Hepatocyte (in vitro differentiated cells): ENCODE data around the gene GNS. TPM values are rescaled to one million over a fixed set of nuclear protein-coding genes. Genes with fewer than 3 reads are reported as not detected.

Experiments
- DNase-seq: peaks from one replicate; pipeline ENCODE4 v3.0.0-alpha.2; 2016; ENCODE audit warnings: low spot score
- H2AFZ ChIP-seq: fragments of 200-600 bp; sonication (generic); 2 replicates; pipeline ENCODE4 v1.6.0; 2016; ENCODE audit warnings: antibody characterized with exemption, mild to moderate bottlenecking
- H3K27ac ChIP-seq: fragments of 200-600 bp; sonication (generic); 2 replicates; pipeline ENCODE4 v1.5.1; 2016; ENCODE audit warnings: mild to moderate bottlenecking
- H3K27me3 ChIP-seq: fragments of 200-600 bp; sonication (generic); 2 replicates; pipeline ENCODE4 v1.6.1; 2016
- H3K36me3 ChIP-seq: fragments of 200-600 bp; sonication (generic); replicated peaks from 2 replicates; pipeline ENCODE4 v1.5.1; 2016; ENCODE audit warnings: low read depth; ENCODE audit not compliant: insufficient read depth
- H3K4me1 ChIP-seq: fragments of 200-600 bp; sonication (generic); 2 replicates; pipeline ENCODE4 v1.5.1; 2016; ENCODE audit warnings: mild to moderate bottlenecking, moderate library complexity; ENCODE audit not compliant: insufficient read depth
- H3K4me2 ChIP-seq: fragments of 200-600 bp; sonication (generic); 2 replicates; pipeline ENCODE4 v1.6.0; 2016
- H3K4me3 ChIP-seq: fragments of 200-600 bp; sonication (generic); 2 replicates; pipeline ENCODE4 v1.5.1; 2016; ENCODE audit warnings: mild to moderate bottlenecking
- H3K79me2 ChIP-seq: fragments of 200-600 bp; sonication (generic); 2 replicates; pipeline ENCODE4 v1.6.0; 2017; ENCODE audit warnings: mild to moderate bottlenecking
- H3K9me2 ChIP-seq: fragments of 200-600 bp; sonication (generic); replicated peaks from 2 replicates; pipeline ENCODE4 v1.6.0; 2017; ENCODE audit warnings: mild to moderate bottlenecking; ENCODE audit not compliant: insufficient read depth
- H3K9me3 ChIP-seq: fragments of 200-600 bp; sonication (generic); 2 replicates; pipeline ENCODE4 v1.5.1; 2016; ENCODE audit warnings: low read depth, mild to moderate bottlenecking
- H4K20me1 ChIP-seq: fragments of 200-600 bp; sonication (generic); 2 replicates; pipeline ENCODE4 v1.6.0; 2016; ENCODE audit warnings: mild to moderate bottlenecking; ENCODE audit not compliant: insufficient read depth, poor library complexity, severe bottlenecking
- EZH2 ChIP-seq: fragments of 200-600 bp; sonication (generic); IDR thresholded peaks from 2 replicates; pipeline ENCODE4 v1.6.1; 2016; ENCODE audit warnings: antibody characterized with exemption, mild to moderate bottlenecking, borderline replicate concordance
- EZH2phosphoT487 ChIP-seq: fragments of 200-600 bp; sonication (generic); IDR thresholded peaks from one replicate; pipeline ENCODE4 v1.6.1; 2018; ENCODE audit warnings: antibody characterized with exemption, mild to moderate bottlenecking, low read depth, moderate library complexity; ENCODE audit not compliant: unreplicated experiment, severe bottlenecking
- WGBS: methylation state at CpG from one replicate; pipeline ENCODE4 v1.1.6; 2016; ENCODE audit warnings: low lambda C conversion rate; ENCODE audit errors: missing lambda C conversion rate; 5-methylcytosine and 5-hydroxymethylcytosine counted together
- polyA plus RNA-seq: library from polyadenylated mRNA; unstranded; fragments of >200 nt; fragmentation: Nextera tagmentation; extraction: Ambion mirVana; gene quantifications from 2 replicates; pipeline ENCODE4 v1.2.1, GENCODE V29; 2016
- total RNA-seq: library from RNA; depleted of rRNA; stranded (reverse); fragments of >200 nt; gene quantifications from 2 replicates; pipeline ENCODE4 v1.2.3, GENCODE V29; 2014
- TF ChIP-seq, protein P1 (sequence below): fragments of 200-600 bp; sonication (generic); IDR thresholded peaks from 2 replicates; pipeline ENCODE4 v1.5.1; 2016; ENCODE audit warnings: antibody characterized with exemption, mild to moderate bottlenecking; ENCODE audit not compliant: poor library complexity

Gene GNS
- total and polyA plus RNA-seq, 2 experiments from 2014 or later = 88.0 to 193 TPM

DNA sequence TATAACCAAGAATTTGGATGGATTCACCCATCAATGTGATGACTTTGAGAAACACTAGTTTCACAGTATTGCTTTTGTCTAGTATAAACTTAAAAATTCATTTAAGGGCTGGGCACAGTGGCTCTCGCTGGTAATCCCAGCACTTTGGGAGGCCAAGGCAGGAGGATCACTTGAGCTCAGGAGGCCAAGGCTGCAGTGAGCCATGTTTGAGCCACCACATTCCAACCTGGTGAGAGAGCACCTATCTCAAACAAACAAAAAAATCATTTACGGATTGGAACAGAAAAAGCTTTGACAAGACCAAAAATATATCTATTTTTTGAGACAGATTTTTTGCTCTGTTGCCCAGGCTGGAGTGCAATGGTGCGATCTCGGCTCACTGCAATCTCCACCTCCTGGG lies 27.5 kb downstream of the GNS start:
- Histone ChIP-seq H4K20me1 (no peaks in the 10 kb centered on the region), H3K4me2 (no peak overlapping the region), H3K9me2 (no peaks in the 10 kb centered on the region), H2AFZ (no peak overlapping the region), H3K9me3 (no peaks in the 10 kb centered on the region), H3K4me1 (no peaks in the 10 kb centered on the region), H3K36me3 (peaks cover 3% of the 10 kb centered on the region), H3K27ac (no peak overlapping the region), H3K4me3 (no peak overlapping the region), H3K79me2 (no peaks in the 10 kb centered on the region), H3K27me3 (no peaks in the 10 kb centered on the region)
- DNase-seq = no peak
- TF ChIP-seq EZH2phosphoT487 (no peak), EZH2 (no peak)
- TF ChIP-seq, protein P1, sequence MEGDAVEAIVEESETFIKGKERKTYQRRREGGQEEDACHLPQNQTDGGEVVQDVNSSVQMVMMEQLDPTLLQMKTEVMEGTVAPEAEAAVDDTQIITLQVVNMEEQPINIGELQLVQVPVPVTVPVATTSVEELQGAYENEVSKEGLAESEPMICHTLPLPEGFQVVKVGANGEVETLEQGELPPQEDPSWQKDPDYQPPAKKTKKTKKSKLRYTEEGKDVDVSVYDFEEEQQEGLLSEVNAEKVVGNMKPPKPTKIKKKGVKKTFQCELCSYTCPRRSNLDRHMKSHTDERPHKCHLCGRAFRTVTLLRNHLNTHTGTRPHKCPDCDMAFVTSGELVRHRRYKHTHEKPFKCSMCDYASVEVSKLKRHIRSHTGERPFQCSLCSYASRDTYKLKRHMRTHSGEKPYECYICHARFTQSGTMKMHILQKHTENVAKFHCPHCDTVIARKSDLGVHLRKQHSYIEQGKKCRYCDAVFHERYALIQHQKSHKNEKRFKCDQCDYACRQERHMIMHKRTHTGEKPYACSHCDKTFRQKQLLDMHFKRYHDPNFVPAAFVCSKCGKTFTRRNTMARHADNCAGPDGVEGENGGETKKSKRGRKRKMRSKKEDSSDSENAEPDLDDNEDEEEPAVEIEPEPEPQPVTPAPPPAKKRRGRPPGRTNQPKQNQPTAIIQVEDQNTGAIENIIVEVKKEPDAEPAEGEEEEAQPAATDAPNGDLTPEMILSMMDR = no peak
- WGBS = 97% methylated on average over 4 of the region's 4 CpGs

DNA sequence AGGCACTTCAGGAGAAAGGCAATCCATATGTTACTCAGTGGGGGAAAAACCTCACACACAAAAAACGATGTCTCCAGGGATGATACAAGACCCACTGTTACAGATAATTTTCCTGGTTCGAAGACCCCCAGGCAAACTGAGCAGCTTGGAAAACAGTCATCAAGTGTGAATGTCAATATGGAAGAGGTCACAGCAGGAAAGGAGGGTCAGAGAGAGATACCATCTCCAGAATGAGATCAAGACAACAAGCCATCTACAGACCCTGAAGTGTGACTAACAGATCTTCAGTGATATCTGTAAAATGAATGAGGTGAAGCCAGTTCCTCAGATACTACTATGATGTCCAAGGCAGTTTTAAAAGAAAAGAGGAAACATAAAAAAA lies 28.6 kb downstream of the GNS start:
- Histone ChIP-seq H3K27me3 (no peaks in the 10 kb centered on the region), H3K9me2 (no peaks in the 10 kb centered on the region), H3K4me3 (no peak overlapping the region), H3K79me2 (no peaks in the 10 kb centered on the region), H3K36me3 (peaks cover 3% of the 10 kb centered on the region), H3K4me2 (no peak overlapping the region), H2AFZ (no peak overlapping the region), H3K27ac (no peak overlapping the region), H3K4me1 (no peaks in the 10 kb centered on the region), H3K9me3 (no peaks in the 10 kb centered on the region), H4K20me1 (no peaks in the 10 kb centered on the region)
- no peak for DNase-seq
- WGBS = 56% methylated on average over 2 of the region's 2 CpGs
- no peak for TF ChIP-seq EZH2phosphoT487
- TF ChIP-seq, protein P1 = no peak
- no peak for TF ChIP-seq EZH2

DNA sequence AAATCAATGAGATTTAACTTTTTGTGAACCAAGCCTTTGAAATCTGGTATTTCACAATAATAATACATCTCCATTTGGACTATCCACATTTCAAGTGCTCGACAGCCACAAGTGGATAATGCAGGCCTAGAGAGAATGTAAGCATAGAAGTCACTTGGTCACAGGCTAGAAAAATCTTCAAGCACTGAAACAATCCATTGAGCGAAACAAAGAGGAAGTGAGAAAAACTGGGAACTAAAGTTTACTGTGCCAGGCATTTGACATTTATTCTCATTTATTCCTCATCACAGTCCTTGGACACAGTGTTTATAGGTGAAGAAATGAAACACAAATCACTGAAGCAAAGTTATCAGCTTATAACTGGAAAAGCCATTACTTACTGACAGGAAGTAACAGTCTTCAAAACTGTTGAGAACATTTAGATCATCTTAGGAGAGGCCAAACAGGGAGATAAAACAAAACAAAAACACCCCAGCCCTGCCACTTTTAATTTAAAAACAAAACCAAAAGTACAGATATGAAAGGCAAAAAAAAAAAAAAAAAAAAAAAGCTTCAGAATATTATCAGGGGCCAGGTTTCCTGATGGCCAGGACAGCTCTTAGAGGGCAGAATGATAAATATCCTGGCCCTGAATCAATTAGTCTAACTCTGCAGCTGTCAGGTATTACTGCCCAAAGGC lies 29.2 kb downstream of the GNS start:
- whole genome bisulfite sequencing = 88% methylated on average over 2 of the region's 2 CpGs
- no peaks in the 10 kb centered on the region for H3K36me3 ChIP-seq
- no peak overlapping the region for H3K27ac ChIP-seq

More for the DNA sequence above, 29.2 kb downstream of the GNS start:
- Histone ChIP-seq H3K9me3 (no peaks in the 10 kb centered on the region), H3K27me3 (no peaks in the 10 kb centered on the region), H3K9me2 (no peaks in the 10 kb centered on the region), H2AFZ (no peak overlapping the region), H3K79me2 (no peaks in the 10 kb centered on the region), H3K4me1 (no peaks in the 10 kb centered on the region), H3K4me3 (no peak overlapping the region), H4K20me1 (no peaks in the 10 kb centered on the region), H3K4me2 (no peak overlapping the region)
- no peak for DNase-seq
- TF ChIP-seq EZH2phosphoT487 (no peak), EZH2 (no peak)
- TF ChIP-seq, protein P1 = no peak
